ENCODE measurements around the gene HDAC8.
"Not testable (repeated sequence)": the region's sequence is repeated elsewhere in the genome, so short reads cannot be mapped to it uniquely, and the experiment has no call there.

Gene HDAC8

DNA sequence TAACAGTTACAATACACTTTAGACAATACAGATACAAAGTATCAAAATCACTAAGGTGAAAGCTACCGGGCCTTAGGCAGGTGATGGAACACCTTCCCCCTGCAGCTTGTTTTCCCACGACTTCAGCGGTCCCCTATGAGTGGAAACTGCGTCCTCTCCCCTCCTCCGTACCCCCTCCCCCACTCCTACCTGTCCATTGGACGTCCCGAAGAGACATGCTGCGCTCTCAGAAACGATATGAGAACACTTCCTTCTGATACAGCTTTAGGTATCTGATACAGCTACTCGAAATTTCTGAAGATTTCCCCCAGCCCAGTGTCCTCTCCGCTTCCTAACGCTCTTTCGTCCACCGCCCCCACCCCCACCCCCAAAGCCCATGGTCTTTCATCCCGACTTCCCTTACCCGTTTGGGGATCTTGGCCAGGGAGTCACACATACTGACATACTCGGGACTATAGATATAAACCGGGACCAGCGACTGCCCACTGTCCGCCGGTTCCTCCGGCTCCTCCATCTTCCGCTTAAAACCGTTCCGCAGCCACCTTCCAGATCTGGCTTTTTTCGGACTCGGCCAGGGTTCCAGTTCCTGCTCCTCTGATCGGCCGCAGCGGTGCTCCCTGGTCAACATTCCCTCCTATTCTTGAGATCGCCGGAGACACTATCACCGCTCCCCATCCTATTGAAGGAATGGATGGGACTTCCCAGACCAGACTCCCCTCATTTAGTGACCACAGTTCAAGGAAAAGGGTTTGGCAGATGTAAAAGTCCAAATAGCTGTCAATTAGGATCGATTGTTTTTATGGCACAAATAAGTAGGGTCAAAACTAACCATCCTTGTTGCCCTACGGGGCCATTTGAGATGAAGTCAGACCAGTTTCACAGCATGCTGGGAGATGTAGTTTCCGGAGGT, at the start of gene HDAC8:
Gene HDAC8, minus strand, starts transcription at position 596 of the 910 bp plus-strand sequence. Its CDS starts 82 bp downstream, at position 514.
- DNase-seq = peak; percentile 41

DNA sequence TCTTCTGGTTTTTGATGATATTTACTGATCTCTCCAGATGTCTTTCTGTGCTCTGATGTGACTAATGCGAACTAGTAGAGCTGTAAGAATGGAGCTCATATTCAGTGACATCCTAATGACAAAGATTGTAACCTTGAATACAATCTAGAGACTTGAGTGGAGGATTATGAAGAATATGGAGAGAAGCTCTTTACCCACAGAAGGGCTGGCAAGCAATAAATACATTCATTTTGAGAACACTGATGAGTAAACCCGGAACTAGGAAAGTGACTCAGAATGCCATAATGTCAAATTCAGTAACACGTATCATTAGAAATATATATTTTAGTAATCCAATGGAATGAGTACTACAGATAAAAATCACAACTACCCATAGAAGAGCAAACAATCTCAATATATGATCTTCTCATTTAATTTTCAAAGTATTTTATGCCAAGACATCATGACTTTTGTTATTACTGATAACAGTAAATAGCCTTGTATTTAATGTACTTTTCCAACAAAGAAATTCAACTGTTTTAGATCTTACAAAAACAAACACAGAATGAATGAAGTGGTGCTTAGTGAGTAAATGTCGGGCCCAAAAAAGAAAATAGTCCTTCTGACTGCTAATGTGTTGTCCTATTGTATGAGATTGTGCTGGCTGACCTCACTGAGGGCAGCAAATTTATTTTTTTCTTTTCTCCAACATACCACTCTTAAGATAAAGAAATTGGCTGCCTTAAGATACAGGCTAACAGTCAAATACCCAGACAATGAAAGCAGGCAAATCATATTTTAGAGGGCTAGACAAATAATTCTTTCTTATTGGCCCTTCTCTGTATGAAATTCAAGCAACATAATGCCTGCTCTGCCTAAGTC, 49.2 kb upstream of the HDAC8 start:
- DNase-seq = no peak

DNA sequence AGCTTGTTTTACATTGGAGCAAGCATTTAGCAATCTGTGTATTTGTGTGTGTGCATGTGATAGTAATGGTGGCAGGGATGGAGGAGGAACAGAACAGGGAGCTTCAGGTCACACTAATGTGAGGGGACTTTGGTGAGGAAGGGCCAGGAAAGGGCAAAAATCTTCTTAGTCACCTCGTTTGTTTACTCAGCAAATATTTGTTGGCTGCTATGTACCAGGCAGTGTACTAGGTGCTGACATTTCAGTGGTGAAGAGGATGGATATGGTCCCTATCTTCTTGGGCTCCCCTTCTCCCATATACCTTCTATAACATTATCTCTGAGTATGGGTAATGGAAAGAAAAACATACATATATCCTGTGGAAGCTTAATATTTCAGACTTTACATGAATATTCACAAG, 48.5 kb upstream of the HDAC8 start:
- no peak for DNase-seq

DNA sequence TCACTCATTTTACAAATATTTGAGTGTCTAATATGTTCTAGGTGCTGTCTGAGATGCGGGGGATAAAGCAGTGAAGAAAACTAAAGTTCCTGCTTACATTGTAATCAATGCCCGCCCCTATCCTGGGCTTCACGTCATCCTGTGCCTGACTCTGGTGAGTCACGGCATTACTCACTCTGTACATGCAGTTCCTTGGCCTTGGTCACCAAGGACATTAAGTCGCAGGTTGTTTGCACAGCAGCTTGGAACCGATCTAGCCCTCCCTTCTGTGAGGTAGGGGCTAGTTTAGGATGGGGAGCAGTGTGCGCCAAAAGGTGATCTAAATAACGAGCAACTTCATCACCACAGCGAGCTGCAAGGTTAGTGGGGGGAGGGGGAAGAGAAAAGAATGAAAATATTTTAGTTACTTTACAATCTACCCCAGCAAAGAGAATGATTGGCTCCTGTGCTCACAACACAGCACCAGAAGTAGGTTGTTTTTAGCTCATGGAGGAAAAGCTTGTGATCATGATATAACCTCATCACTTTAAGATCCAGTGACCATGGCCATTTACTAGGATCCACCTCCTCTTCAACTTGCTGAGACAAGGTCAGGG, 48.0 kb upstream of the HDAC8 start:
- DNase-seq = peak; percentile 10

DNA sequence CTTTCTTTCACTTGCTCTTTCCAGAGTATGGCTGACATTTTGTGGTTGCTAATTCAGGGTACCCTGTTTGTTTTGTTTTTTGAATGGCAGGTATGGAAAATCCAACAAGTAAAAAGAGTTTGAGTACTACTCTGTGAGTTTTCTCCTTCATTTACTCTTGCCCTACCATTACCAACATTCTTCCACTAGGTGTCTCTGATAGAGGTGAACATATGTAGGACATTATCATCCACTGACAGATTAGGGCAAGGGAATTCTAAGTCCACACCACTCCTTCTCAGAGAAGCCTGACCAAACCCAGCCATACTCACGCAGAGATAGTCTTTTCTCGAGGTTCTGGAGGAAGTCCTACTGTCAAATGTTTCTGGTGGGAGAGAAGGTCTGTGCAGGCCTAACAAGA, 36.7 kb upstream of the HDAC8 start:
- no peak for DNase-seq

DNA sequence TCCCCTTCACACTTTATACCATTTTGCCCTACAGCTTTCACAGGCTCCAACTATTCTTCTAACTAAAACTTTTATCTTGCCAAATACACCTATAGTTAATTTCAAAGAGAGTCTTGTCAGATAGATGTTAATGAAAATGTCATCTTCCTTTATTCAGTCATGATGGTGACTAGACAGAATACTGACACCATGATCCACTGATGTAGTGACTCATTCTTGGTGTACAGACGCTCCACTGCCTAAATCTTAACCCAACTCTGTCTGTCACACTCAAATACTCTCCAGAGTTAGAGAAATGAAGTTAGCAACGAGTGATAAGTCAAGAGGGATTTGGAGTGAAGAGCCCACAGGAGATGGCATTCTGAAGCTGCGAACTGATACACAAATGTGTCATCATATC, 32.1 kb upstream of the HDAC8 start:
- no peak for DNase-seq

DNA sequence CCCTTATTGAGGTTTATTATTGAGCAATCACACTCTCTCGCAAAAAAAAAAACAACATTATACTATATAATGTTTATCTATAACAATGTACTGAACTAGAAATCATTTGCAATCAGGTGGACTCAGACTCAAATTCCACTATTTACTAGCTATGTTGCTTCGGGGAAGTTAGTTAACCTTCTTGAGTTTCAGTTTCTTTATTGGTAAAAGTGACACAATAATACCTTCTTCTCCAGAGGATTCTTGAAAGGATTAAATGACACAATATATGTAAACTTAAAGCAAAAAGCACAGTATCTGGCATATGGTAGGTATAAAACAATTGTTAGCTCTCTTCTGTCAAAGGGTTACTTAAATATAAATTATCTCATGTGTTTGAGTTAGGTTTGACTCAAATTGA, 31.5 kb upstream of the HDAC8 start:
- DNase-seq = no peak

DNA sequence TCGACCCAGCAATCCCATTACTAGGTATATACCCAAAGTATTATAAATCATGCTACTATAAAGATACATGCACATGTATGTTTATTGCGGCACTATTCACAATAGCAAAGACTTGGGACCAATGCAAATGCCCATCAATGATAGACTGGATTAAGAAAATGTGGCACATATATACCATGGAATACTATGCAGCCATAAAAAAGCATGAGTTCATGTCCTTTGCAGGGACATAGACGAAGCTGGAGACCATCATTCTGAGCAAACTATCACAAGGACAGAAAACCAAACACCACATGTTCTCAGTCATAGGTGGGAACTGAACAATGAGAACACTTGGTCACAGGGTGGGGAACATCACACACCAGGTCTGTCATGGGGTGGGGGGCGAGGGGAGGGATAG, 18.4 kb upstream of the HDAC8 start:
- DNase-seq = not testable (repeated sequence)

DNA sequence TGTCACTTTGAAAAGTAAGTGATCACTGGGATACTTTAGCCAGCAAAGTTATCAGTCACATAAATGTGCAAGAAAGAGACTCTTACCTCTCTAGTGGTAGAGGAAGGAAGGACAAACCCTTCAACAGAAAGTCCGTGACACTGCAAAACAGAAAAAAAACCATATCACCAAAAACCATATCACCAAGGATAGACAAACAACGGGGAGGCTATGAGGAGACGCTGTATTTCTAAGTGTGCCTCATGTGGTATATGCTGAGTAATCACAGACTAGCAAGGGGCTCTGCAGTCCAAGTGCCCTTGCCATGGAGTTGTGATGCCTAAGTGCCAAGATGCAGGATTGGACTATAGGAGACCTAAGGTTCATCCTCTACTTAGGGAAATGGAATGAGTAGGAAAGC, 11.5 kb upstream of the HDAC8 start:
- no peak for DNase-seq

DNA sequence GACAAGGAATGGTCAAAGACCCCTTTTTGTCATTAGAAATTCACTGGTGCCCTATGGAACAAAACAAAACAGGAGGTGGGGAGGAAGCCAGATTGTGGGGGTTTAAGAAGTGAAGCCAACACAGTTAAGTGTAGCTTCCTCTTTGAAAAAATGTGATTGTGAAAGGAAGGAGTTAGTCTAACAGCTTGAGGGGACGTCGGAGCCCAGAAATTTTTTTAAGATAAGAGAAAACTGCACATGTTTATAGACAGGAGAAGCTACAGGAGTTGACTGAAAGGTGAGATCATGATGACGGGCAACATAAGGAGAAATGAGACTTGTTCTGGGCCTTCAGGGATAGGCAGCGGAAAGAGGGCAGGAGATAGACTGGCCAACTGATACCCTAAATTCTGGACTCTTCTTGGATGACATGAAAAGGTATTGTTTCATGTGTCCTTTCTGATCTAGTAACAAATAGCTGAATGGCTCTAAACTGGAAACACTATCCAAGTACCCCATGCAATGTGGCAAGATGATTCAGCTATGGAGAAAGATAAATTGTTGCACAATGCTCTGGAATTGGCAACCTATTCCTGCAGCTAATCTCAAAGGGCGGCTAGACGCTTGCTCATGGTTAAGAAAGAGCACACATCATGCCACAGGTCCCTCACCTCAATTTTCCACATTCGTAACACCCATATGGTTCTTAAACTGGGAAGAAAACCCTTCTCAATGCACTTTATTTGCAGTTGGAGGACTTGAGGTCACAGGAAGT, 3.7 kb upstream of the HDAC8 start:
- no peak for DNase-seq

DNA sequence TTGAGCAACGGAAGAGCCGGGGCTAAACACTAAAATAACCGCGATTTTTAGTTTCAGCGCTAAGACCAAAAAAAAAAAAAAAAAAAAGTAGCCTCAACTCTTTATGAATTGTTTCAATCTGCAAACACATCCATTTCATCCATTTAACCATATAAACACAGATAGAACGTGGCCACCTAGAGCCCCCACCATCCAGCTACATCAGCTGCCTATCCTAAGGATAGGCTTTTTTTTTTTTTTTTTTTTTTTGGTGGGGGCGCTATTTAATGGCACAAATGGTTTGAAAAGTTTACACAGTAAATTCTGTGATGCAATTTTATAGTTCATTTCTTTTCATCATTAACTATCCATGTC, 492 bp upstream of the HDAC8 start:
- no peak for DNase-seq

DNA sequence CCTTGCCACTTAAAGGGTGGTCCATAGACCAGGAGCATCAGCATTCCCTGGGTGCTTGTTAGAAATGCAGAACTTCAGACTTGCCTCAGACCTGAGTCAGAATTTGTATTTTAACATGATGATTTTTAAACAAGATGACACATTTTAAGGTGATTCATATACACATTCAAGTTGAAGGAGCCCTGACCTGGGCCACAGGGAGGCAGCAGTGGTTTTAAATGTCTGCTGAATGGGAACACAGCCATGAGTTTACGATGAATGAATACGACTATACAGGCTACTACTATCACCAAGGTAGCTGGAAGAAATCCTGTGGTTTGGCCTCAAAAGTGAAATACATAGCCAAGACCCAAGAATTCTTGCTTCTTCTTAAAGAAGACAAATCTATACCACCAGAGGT, 2.9 kb downstream of the HDAC8 start:
- DNase-seq = peak; percentile 11

DNA sequence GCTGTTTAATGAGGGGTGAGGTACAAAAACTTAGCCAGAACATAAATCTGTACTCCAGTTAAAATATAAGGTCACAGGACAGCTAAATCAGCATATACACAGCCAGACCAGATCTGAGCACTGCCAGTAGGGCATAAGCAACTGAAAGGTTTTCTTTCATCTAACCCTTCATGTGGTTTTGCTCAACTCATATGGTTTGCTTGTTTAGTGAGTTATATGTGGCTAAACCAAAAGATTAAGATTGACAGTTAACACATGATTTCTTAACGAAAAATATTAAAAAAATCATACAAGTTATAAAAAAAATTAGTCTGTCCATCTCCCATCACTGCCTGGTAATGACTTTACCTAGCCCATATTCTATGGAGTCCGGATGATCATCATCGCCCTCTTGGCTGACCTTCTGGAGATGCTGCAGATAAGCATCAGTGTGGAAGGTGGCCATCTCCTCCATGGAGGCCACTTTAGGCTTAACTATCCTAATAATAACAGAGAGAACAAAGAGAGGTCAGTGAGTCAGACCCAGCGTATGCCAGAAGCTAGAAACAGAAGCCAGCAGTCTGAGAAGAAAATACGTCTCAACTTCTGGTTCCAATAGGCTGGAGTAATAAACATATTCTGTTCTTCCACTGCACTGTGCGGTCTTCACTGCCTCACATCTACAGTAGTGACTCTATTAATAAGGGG, 4.1 kb downstream of the HDAC8 start:
- no peak for DNase-seq

DNA sequence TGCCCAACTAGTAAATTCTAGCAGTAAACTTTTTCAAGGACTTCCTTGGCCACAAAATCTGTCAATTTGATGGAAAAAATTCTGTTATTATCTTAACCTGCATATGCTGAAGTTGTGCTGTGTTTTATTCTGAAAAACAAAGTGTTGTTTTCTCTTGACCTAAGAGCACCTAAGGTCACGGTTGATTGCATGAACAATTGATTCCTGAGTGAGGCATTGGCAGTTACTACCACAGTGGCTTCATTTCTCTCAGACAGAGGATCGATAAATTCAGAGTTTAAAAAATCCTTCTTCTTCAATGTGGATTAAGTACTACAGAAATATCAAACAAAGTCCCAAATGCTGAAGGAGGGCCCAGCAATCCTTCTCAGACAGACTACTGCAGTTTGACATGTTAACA, 6.2 kb downstream of the HDAC8 start:
- DNase-seq = no peak

DNA sequence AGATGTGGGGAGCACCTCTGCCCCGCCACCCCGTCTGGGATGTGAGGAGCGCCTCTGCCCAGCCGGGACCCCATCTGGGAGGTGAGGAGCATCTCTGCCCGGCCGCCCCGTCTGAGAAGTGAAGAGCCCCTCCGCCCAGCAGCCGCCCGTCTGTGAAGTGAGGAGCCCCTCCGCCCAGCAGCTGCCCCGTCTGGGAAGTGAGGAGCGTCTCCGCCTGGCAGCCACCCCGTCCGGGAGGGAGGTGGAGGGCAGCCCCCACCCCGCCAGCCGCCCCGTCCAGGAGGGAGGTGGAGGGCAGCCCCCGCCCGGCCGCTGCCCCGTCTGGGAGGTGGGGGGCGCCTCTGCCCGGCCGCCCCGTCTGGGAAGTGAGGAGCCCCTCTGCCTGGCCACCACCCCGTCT, 13.0 kb downstream of the HDAC8 start:
- DNase-seq = not testable (repeated sequence)

DNA sequence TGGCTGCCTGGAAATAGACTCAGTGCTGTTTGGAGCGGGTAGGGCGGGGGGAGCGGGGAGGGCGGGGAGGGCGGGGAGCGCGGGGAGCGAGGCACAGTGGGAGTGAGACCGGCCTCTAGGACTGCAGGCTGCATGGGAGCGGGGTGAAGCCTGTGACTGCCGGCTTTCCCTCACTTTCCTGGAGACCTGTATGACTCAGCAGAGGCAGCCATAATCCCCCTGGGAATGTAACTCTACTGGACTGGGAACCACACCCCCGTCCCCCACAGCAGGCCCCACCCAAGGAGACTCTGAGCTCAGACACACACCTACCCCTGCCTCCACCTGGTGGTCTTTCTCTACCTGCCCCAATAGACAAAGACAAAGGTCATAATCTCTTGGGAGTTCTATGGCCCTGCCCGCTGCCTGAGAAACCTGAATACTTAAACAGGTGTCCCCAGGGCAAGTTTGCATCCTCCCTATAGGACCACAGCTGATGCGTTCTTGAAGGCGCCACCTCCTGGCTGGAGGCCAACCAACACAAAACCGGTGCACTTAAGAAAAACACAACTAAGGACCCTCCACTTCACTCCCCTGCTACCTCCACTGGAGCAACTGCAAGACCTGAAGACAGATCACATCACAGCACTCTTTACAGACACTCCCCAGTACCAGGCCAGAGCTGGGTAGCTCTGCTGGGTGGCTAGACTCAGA, 18.0 kb downstream of the HDAC8 start:
- DNase-seq = no peak

DNA sequence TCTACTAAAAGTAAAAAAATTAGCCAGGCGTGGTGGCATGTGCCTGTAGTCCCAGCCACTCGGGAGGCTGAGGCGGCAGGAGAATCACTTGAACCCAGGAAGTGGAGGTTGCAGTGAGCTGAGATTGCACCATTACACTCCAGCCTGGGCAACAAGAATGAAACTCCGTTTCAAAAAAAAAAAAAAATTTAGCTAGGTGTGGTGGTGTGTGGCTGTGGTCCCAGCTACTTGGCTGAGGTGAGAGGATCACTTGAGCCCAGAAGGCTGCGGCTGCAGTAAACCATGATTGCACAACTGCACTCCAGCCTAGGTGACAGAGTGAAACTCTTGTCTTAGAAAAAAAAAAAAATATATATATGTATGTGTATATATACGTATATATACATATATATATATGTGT, 20.2 kb downstream of the HDAC8 start:
- not testable (repeated sequence) for DNase-seq

DNA sequence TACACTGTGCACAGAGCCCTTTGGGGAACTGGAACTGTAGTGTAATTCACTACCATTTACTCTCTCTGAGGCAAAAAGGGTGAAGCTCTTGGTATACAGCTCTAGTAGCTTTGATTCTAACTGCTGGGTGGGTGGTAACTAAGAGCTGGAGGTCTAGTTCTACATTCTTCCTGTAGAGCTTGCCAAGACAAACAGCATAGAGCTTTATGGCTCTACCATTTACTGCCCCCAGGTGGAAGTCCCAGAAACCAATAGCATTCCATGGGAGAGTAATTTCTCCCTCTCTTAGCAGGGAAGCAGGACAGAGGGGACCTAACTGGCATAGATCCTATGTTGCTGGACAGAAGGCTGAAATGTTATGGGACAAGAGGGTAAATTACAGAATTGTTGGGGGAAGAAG, 26.7 kb downstream of the HDAC8 start:
- no peak for DNase-seq

DNA sequence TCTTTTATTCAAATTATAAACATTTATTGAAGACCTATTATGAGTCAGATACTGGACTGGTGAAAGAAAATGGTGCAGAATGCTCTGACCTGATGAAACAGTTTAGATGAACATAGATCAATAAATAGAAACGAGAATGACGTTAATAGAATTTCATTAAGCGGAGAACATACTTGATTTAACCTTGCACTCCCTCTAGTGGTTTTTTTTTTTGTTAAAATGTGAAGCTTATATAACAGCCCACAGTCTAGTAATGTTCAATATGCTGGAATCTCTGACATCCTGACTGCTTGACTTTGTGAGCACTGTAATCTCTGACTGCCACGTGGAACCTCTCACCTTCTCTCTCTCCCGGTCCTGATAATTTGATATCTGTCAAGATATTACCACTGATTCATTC, 32.3 kb downstream of the HDAC8 start:
- no peak for DNase-seq

DNA sequence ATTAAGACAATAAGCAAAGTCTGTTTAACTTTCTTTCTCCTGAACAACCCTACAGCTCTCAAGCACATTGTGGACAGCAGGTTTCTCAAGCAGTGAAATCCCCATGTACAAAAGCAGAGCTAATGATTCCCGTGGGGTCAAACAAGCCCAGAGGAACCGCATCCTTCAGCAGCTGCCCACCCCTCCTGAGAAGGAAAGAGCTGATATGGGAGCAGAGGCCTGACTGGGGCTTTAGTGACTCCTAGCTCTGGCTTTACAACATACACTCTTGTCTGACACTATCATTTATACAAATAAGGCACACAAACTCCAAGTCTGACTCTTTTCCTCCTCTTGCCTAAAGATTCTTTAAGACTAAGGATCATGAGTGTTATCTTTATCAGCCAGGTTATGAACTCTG, 32.8 kb downstream of the HDAC8 start:
- DNase-seq = no peak

DNA sequence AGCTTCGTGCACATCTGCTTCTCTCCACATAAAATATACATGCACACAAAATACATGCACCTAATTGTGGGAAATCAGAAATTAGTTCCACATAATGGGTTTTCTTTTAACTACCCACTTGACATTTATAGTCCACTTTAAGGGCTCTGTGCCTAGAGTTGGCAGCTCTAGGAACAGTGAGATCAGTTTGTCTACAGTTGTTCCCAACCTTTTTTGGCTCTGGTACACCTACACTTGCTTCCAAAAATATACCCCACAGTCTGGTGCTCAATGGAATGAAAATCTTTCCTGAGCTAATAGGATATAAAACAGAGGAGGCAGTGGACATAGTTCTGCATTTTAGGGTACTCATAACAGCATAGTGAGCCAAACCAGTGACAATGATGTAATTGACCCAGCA, 36.1 kb downstream of the HDAC8 start:
- no peak for DNase-seq

DNA sequence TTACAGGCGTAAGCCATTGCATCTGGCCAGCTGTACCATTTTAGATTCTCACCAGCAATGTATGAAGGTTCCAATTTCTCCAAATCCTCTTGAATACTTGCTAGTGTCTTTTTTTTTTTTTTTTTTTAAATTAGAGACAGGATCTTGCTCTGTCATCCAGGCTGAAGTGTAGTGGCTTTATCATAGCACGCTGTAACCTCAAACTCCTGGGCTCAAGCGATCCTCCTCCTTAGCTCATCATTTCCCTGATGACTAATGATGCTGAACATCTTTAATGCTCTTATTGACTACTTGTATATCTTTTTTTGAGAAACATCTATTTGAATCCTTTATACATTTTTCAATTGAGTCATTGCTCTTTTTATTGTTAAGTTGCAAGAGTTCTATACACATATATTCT, 40.3 kb downstream of the HDAC8 start:
- DNase-seq = no peak

Measured in activated naive CD4-positive, alpha-beta T cell treated with anti-CD3 and anti-CD28 coated beads, Interleukin-2, amount 50 U/mL, for 16 hours (primary cell).